ENCODE data around the gene GZMM.

The GZMM gene

DNA sequence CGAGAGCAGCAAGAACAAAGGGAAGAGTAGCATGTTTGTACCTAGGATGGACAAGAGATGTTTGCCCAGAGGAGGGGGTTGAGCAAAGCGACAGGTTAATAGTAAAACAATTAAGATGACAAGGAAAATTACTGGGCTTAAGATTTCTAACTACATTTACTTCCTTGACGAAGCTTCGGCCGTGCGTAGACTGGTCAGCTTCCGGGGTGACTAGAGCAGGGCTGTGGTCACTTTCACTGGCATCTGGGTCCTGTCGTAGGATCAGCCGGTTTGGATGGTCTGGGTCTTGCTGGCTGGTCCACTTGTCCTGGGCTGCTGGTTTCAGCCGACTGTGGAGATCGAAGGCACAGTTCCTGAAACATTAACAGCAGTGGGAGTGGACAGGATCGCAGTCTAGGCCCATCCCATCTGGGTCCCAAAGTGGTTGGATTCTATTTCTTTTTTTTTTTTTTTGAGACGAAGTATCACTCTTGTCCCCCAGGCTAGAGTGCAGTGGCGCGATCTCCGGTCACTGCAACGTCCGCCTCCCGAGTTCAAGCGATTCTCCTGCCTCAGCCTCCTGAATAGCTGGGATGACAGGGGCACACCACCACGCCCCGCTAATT is 23.5 kb downstream of the GZMM start:
- DNase-seq: no peak

GRCh38 chr19:570251-570686 is 26.4 kb downstream of the GZMM start:
- no peak for DNase-seq

- DNase-seq: peak; percentile 53
Observed at GRCh38 chr19:570937-571565, 27.2 kb downstream of the GZMM start.

- peak; percentile 50 for DNase-seq
Observed at GRCh38 chr19:571566-571974, 27.7 kb downstream of the GZMM start.

DNA sequence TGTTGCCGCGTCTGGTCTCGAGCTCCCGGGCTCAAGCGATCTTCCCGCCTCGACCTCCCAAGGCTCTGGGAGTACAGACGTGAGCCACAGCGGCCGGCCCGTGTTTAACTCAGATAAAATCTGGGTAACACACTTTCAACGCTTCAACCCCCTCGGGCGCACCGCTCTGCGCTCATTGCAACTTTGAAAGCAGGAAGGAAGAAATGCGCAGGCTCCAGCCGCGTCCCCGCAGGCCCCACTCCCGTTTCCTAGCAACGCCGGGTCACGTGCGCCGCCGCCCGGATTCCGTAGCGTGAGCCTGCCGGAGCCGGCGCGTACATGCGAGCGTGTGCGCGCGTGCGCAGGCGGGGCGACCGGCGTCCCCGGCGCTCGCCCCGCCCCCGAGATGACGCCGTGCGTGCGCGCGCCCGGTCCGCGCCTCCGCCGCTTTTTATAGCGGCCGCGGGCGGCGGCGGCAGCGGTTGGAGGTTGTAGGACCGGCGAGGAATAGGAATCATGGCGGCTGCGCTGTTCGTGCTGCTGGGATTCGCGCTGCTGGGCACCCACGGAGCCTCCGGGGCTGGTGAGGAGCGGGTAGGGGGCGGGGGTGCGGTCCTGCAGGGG is 28.4 kb downstream of the GZMM start, which contains the start of gene BSG:
Gene BSG (plus strand): TSS at position 457 of the 603 bp plus-strand sequence. CDS start 39 bp downstream, at position 496.
- peak; percentile 98 for DNase-seq

DNA sequence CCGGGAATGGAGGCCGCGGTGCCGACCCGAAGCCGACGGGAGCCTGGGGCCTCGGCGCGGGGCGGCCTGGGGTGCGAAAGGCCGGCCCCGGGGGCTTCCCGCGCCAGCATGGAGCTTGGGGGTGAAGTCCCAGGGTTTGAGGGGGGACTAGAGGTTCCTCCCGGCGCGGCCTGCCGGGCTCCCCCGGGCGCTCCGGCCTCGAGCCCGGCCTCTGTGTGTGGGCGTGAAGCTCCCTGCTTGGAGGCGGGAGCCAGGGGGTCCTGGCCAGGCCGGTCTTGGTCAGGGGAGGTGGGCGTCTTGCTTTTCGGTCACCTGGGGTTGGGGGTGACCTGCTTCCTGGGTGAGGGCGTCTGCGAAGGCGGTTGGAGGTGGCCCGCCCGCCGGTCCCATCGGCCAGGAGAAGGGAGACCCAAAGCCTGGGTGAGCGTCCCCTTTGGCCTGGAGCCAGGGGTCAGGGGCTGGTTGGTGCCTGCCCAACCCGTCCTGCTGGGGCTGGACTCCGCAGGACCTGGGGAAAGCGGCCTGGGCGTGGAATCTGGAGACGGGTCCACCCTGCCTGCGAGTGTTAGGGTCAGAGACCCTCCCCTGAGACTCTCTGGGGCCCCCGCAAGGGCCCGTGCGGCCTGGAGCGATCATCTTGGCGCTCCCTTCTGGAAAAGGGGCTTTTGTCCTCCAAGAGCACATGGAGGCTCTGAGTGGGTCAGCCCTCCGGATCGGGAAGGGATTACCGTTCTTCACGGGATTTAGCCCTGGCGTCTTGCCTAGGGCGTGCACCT is 29.1 kb downstream of the GZMM start:
- DNase-seq: peak; percentile 64

- no peak for DNase-seq
Observed at GRCh38 chr19:573519-573825, 29.6 kb downstream of the GZMM start.

- DNase-seq: peak; percentile 32
Observed at GRCh38 chr19:574658-575526, 31.0 kb downstream of the GZMM start.

GRCh38 chr19:575527-576506 is 32.0 kb downstream of the GZMM start:
- DNase-seq: peak; percentile 67

- DNase-seq: no peak
Observed at GRCh38 chr19:576768-577438, 33.0 kb downstream of the GZMM start.

- DNase-seq: no peak
Observed at GRCh38 chr19:577439-578392, 33.9 kb downstream of the GZMM start.

DNA sequence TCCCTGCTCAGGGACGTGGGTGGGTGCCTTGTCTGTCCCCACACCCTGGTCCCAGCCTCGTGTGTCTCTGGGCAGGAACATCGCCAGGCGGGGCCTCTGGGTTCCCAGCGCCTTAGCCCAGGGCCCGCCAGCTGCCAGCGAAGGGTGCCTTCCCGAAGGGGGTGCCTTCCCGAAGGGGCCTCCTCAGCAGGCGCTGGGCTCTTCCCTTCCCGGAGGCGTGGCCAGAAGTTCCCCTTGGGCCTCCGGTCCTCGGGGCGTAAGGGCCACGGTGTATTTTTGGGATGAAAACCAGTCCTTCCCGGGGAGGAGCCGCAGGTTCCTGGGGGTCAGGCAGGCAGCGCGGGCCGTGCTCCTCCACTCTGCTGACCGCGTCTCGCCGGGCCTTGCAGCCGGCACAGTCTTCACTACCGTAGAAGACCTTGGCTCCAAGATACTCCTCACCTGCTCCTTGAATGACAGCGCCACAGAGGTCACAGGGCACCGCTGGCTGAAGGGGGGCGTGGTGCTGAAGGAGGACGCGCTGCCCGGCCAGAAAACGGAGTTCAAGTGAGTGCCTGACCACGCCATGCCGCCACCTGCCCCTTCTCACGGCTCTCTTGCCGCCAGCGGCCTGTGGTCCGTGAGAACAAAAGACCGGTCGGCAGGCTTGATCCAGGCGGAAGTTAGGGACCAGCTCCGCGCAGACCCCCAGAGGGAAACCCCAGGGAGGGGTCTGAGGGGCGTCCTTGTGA is 35.4 kb downstream of the GZMM start:
- DNase-seq: no peak

DNA sequence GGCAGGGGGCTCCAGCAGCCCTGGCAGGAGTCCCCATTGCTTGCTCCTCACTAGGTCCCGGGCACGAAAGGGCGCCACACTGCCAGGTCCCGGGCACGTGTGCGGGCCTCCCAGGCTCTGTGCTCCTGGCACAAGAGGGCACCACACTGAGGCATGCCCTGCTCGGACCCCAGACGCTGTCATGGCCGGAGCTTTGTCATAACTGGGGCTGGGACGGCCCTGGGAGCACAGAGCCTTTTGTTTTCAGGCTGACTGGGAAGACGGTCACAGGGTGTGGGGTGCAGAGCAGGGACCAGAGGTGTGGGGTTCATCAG is 35.9 kb downstream of the GZMM start:
- DNase-seq: no peak

DNA sequence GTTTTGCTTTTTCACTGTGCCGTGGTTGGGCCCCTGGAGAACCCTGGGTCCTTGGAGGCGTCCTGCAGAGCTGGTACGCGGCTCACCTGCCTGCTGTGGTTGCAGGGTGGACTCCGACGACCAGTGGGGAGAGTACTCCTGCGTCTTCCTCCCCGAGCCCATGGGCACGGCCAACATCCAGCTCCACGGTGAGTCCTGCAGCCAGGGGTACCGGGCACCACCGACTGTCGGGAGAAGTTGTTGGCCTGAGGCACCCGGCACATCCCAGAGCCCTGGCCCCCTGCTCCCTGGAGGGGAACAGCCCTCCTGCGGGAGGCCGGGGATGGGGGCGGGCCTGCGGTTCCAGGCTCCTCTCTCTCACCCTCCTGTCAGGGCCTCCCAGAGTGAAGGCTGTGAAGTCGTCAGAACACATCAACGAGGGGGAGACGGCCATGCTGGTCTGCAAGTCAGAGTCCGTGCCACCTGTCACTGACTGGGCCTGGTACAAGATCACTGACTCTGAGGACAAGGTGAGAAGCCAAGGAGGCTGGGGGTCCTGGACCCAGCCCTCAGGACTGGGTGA is 36.5 kb downstream of the GZMM start:
- DNase-seq: no peak

DNA sequence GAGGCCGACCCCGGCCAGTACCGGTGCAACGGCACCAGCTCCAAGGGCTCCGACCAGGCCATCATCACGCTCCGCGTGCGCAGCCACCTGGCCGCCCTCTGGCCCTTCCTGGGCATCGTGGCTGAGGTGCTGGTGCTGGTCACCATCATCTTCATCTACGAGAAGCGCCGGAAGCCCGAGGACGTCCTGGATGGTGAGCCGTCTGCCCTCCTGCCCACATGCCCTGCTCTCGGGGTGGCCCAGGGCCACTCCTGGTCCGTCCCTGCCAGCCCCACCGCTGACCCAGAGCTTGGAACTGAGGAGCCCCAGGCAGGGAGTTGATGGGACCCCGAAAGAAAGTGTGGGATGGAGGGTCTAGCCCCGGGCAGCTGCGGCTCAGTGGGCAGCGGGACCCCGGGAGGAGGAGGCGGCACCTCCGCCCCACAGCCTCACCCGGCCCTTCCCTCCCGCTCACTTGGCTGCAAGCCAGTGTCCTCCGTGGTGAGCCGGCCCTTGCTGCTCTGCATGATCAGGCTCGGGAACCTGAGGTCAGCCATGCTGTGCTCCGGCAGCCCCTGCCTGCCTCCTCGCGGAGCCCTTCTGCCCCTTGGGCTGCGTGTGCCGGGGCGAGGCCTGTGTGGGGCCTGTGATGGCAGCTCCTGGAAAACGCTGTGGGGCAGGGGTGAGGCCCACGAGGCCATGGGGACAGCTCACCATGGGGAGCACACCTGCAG is 37.7 kb downstream of the GZMM start:
- DNase-seq: no peak

GRCh38 chr19:582497-583197 is 38.8 kb downstream of the GZMM start:
- peak; percentile 75 for DNase-seq

- DNase-seq: no peak
Observed at GRCh38 chr19:583198-583967, 39.5 kb downstream of the GZMM start.

Data from EL (cell line).